Stomach (tissue), 4 donors: Measurements from ENCODE around the gene ALG11.

Experiments used
- CTCF ChIP-seq, 7 experiments: fragments of 450-650 bp in 4 of 7; fragments of 200-600 bp in 3 of 7; sonication (generic) in 3 of 7; IDR thresholded peaks; one replicate each; pipeline ENCODE4 v1.5.1; 2016 to 2019; ENCODE audit warnings: antibody characterized with exemption in 7 of 7, control low read depth in 2 of 7, mild to moderate bottlenecking in 1 of 7
- EP300 ChIP-seq: sonication (generic); formaldehyde crosslinking; IDR thresholded peaks from one replicate; pipeline ENCODE4 v1.6.1; 2017; ENCODE audit warnings: antibody characterized with exemption
- POLR2A ChIP-seq, 4 donors: fragments of 450-650 bp; IDR thresholded peaks; one replicate each; pipeline ENCODE4 v1.6.1; 2016; ENCODE audit warnings: antibody characterized with exemption in 4 of 4, control low read depth in 2 of 4, mild to moderate bottlenecking in 1 of 4, moderate library complexity in 1 of 4
- POLR2AphosphoS5 ChIP-seq, 3 donors: sonication (generic); formaldehyde crosslinking; IDR thresholded peaks; one replicate each; pipeline ENCODE4 v1.6.1; 2016; ENCODE audit warnings: antibody characterized with exemption in 3 of 3

GRCh38 chr13:52029569-52029968, 17.4 kb downstream of the ALG11 start:
- TF ChIP-seq CTCF (IDR thresholded peaks at IDR 0.05): no peak
- no peak for TF ChIP-seq EP300
- no peak for TF ChIP-seq POLR2AphosphoS5 (IDR thresholded peaks at IDR 0.05)
- TF ChIP-seq POLR2A (IDR thresholded peaks at IDR 0.05): no peak
